NCI-H82 (cell line): ENCODE measurements around the gene MICAL3.
"Not testable (repeated sequence)": the region's sequence is repeated elsewhere in the genome, so short reads cannot be mapped to it uniquely, and the experiment has no call there.

ENCODE experiments used
- DNase-seq: peaks from one replicate; lab custom pipeline; 2025; lab: John Stamatoyannopoulos, UW

The MICAL3 gene

GRCh38 chr22:18024276-18024939 is at the start of gene MICAL3:
Gene MICAL3 (minus strand): TSS chr22:18024561. CDS start chr22:17906812, 117,749 bp downstream.
- peak; percentile 59 for DNase-seq

GRCh38 chr22:18073927-18074326 is 49.6 kb upstream of the MICAL3 start:
- not testable (repeated sequence) for DNase-seq

GRCh38 chr22:18073467-18073866 is 49.1 kb upstream of the MICAL3 start:
- DNase-seq = no peak

- DNase-seq = no peak
These were observed 47.6 kb upstream of the MICAL3 start for GRCh38 chr22:18071968-18072310.

GRCh38 chr22:18071307-18071967 is 47.1 kb upstream of the MICAL3 start:
- DNase-seq = not testable (repeated sequence)

GRCh38 chr22:18070556-18071306 is 46.4 kb upstream of the MICAL3 start:
- DNase-seq = no peak

- DNase-seq = no peak
These were observed 45.7 kb upstream of the MICAL3 start for GRCh38 chr22:18070041-18070440.

GRCh38 chr22:18069041-18069440 is 44.7 kb upstream of the MICAL3 start:
- DNase-seq = no peak

GRCh38 chr22:18068381-18068988 is 44.1 kb upstream of the MICAL3 start:
- no peak for DNase-seq

- DNase-seq = no peak
These were observed 43.4 kb upstream of the MICAL3 start for GRCh38 chr22:18067548-18068341.

GRCh38 chr22:18067121-18067520 is 42.8 kb upstream of the MICAL3 start:
- no peak for DNase-seq

GRCh38 chr22:18066181-18066859 is 42.0 kb upstream of the MICAL3 start:
- DNase-seq = no peak

GRCh38 chr22:18065256-18065655 is 40.9 kb upstream of the MICAL3 start:
- DNase-seq = no peak

GRCh38 chr22:18064636-18065035 is 40.3 kb upstream of the MICAL3 start:
- DNase-seq = no peak

- not testable (repeated sequence) for DNase-seq
These were observed 39.4 kb upstream of the MICAL3 start for GRCh38 chr22:18063715-18064114.

GRCh38 chr22:18063306-18063705 is 38.9 kb upstream of the MICAL3 start:
- no peak for DNase-seq

- no peak for DNase-seq
These were observed 38.1 kb upstream of the MICAL3 start for GRCh38 chr22:18062421-18062820.

GRCh38 chr22:18060646-18061620 is 36.6 kb upstream of the MICAL3 start:
- DNase-seq = no peak

GRCh38 chr22:18059991-18060390 is 35.6 kb upstream of the MICAL3 start:
- no peak for DNase-seq

- DNase-seq = no peak
These were observed 35.1 kb upstream of the MICAL3 start for GRCh38 chr22:18059473-18059872.
